ENCODE data around the gene TAOK3.
A peak's percentile ranks its signal among the peaks of the same experiment; 100 is the strongest.
"Not testable (repeated sequence)": the region's sequence is repeated elsewhere in the genome, so short reads cannot be mapped to it uniquely, and the experiment has no call there.

Gene TAOK3

GRCh38 chr12:118315821-118316220 lies 56.9 kb downstream of the TAOK3 start:
- TF ChIP-seq CTCF (IDR thresholded peaks at IDR 0.05; ENCODE audit: insufficient read depth, low read depth, low read length, missing control alignments), result no peak
- DNase-seq (ENCODE audit: low read depth), result no peak
- H3K4me3 ChIP-seq (ENCODE audit: low read length), result no peak overlapping the region

GRCh38 chr12:118312578-118312977 lies 60.1 kb downstream of the TAOK3 start:
- H3K4me3 ChIP-seq (ENCODE audit: low read length), result no peak overlapping the region
- TF ChIP-seq CTCF (IDR thresholded peaks at IDR 0.05; ENCODE audit: insufficient read depth, low read depth, low read length, missing control alignments), result no peak
- peak; percentile 54 for DNase-seq (ENCODE audit: low read depth)

GRCh38 chr12:118311666-118312065 lies 61.0 kb downstream of the TAOK3 start:
- H3K4me3 ChIP-seq (ENCODE audit: low read length), result no peak overlapping the region
- no peak for DNase-seq (ENCODE audit: low read depth)
- no peak for TF ChIP-seq CTCF (IDR thresholded peaks at IDR 0.05; ENCODE audit: insufficient read depth, low read depth, low read length, missing control alignments)

GRCh38 chr12:118310320-118310719 lies 62.4 kb downstream of the TAOK3 start:
- no peak for TF ChIP-seq CTCF (IDR thresholded peaks at IDR 0.05; ENCODE audit: insufficient read depth, low read depth, low read length, missing control alignments)
- H3K4me3 ChIP-seq (ENCODE audit: low read length), result no peak overlapping the region
- no peak for DNase-seq (ENCODE audit: low read depth)

- H3K4me3 ChIP-seq (ENCODE audit: low read length); DNase-seq (ENCODE audit: low read depth): not testable (repeated sequence)
Observed at GRCh38 chr12:118308006-118308405, 64.7 kb downstream of the TAOK3 start.

- no peak for TF ChIP-seq CTCF (IDR thresholded peaks at IDR 0.05; ENCODE audit: insufficient read depth, low read depth, low read length, missing control alignments)
- DNase-seq (ENCODE audit: low read depth), result peak; percentile 93
- peak overlapping the region; percentile 14 for H3K4me3 ChIP-seq (ENCODE audit: low read length)
Observed at GRCh38 chr12:118307069-118307954, 65.4 kb downstream of the TAOK3 start.

GRCh38 chr12:118304093-118304492 lies 68.6 kb downstream of the TAOK3 start:
- no peak overlapping the region for H3K4me3 ChIP-seq (ENCODE audit: low read length)
- no peak for DNase-seq (ENCODE audit: low read depth)
- no peak for TF ChIP-seq CTCF (IDR thresholded peaks at IDR 0.05; ENCODE audit: insufficient read depth, low read depth, low read length, missing control alignments)

Data from epithelial cell of esophagus (primary cell).